ENCODE results near the gene ANGPTL4.

ANGPTL4 gene

GRCh38 chr19:8357007-8357521, 6.9 kb upstream of the ANGPTL4 start:
- Histone ChIP-seq H3K27me3 (ENCODE audit: insufficient read depth, insufficient read length) (peaks cover 5% of the 10 kb centered on the region), H3K4me1 (ENCODE audit: insufficient read depth, insufficient read length) (peaks cover 2% of the 10 kb centered on the region), H3K9me3 (ENCODE audit: insufficient read depth, low read length) (no peaks in the 10 kb centered on the region), H3K36me3 (ENCODE audit: insufficient read depth, insufficient read length, low read length) (no peaks in the 10 kb centered on the region), H3K9ac (ENCODE audit: insufficient read length, low read depth) (no peak overlapping the region), H3K4me3 (ENCODE audit: insufficient read length, low read depth) (no peak overlapping the region)
- no peak for TF ChIP-seq SUZ12 (IDR thresholded peaks at IDR 0.05; ENCODE audit: extremely low read depth, insufficient read depth, insufficient read length)
- TF ChIP-seq YY1 (IDR thresholded peaks at IDR 0.05; ENCODE audit: insufficient read depth, insufficient read length) = no peak
- TF ChIP-seq ZNF274 (IDR thresholded peaks at IDR 0.05; ENCODE audit: low read depth, low read length) = no peak
- no peak for DNase-seq (ENCODE audit: low read depth, low spot score)

GRCh38 chr19:8358948-8359347, 5.0 kb upstream of the ANGPTL4 start:
- peaks cover 2% of the 10 kb centered on the region for H3K4me1 ChIP-seq (ENCODE audit: insufficient read depth, insufficient read length)
- no peaks in the 10 kb centered on the region for H3K9me3 ChIP-seq (ENCODE audit: insufficient read depth, low read length)
- no peak overlapping the region for H3K4me3 ChIP-seq (ENCODE audit: insufficient read length, low read depth)
- no peak for TF ChIP-seq SUZ12 (IDR thresholded peaks at IDR 0.05; ENCODE audit: extremely low read depth, insufficient read depth, insufficient read length)
- TF ChIP-seq YY1 (IDR thresholded peaks at IDR 0.05; ENCODE audit: insufficient read depth, insufficient read length) = no peak
- no peak for TF ChIP-seq ZNF274 (IDR thresholded peaks at IDR 0.05; ENCODE audit: low read depth, low read length)
- H3K9ac ChIP-seq (ENCODE audit: insufficient read length, low read depth) = no peak overlapping the region
- H3K27me3 ChIP-seq (ENCODE audit: insufficient read depth, insufficient read length) = peaks cover 18% of the 10 kb centered on the region
- DNase-seq (ENCODE audit: low read depth, low spot score) = no peak
- no peaks in the 10 kb centered on the region for H3K36me3 ChIP-seq (ENCODE audit: insufficient read depth, insufficient read length, low read length)

GRCh38 chr19:8360196-8360595, 3.8 kb upstream of the ANGPTL4 start:
- no peak overlapping the region for H3K9ac ChIP-seq (ENCODE audit: insufficient read length, low read depth)
- no peak overlapping the region for H3K4me3 ChIP-seq (ENCODE audit: insufficient read length, low read depth)
- peaks cover 2% of the 10 kb centered on the region for H3K4me1 ChIP-seq (ENCODE audit: insufficient read depth, insufficient read length)

GRCh38 chr19:8361921-8362793, 1.8 kb upstream of the ANGPTL4 start:
- H3K9ac ChIP-seq (ENCODE audit: insufficient read length, low read depth) = no peak overlapping the region

More at GRCh38 chr19:8360196-8360595, 3.8 kb upstream of the ANGPTL4 start:
- H3K9me3 ChIP-seq (ENCODE audit: insufficient read depth, low read length) = no peaks in the 10 kb centered on the region
- no peak for DNase-seq (ENCODE audit: low read depth, low spot score)
- peaks cover 30% of the 10 kb centered on the region for H3K27me3 ChIP-seq (ENCODE audit: insufficient read depth, insufficient read length)
- TF ChIP-seq YY1 (IDR thresholded peaks at IDR 0.05; ENCODE audit: insufficient read depth, insufficient read length) (no peak), SUZ12 (IDR thresholded peaks at IDR 0.05; ENCODE audit: extremely low read depth, insufficient read depth, insufficient read length) (no peak), ZNF274 (IDR thresholded peaks at IDR 0.05; ENCODE audit: low read depth, low read length) (no peak)
- H3K36me3 ChIP-seq (ENCODE audit: insufficient read depth, insufficient read length, low read length) = no peaks in the 10 kb centered on the region

GRCh38 chr19:8366121-8366581, 2.2 kb downstream of the ANGPTL4 start:
- no peak for TF ChIP-seq ZNF274 (IDR thresholded peaks at IDR 0.05; ENCODE audit: low read depth, low read length)
- H3K36me3 ChIP-seq (ENCODE audit: insufficient read depth, insufficient read length, low read length) = no peaks in the 10 kb centered on the region
- no peak overlapping the region for H3K4me3 ChIP-seq (ENCODE audit: insufficient read length, low read depth)
- peaks cover 52% of the 10 kb centered on the region for H3K27me3 ChIP-seq (ENCODE audit: insufficient read depth, insufficient read length)
- H3K9ac ChIP-seq (ENCODE audit: insufficient read length, low read depth) = no peak overlapping the region
- peaks cover 15% of the 10 kb centered on the region for H3K4me1 ChIP-seq (ENCODE audit: insufficient read depth, insufficient read length)
- DNase-seq (ENCODE audit: low read depth, low spot score) = no peak
- no peaks in the 10 kb centered on the region for H3K9me3 ChIP-seq (ENCODE audit: insufficient read depth, low read length)

More at GRCh38 chr19:8361921-8362793, 1.8 kb upstream of the ANGPTL4 start:
- Histone ChIP-seq H3K9me3 (ENCODE audit: insufficient read depth, low read length) (no peaks in the 10 kb centered on the region), H3K27me3 (ENCODE audit: insufficient read depth, insufficient read length) (peaks cover 49% of the 10 kb centered on the region), H3K4me1 (ENCODE audit: insufficient read depth, insufficient read length) (peaks cover 4% of the 10 kb centered on the region), H3K4me3 (ENCODE audit: insufficient read length, low read depth) (no peak overlapping the region), H3K36me3 (ENCODE audit: insufficient read depth, insufficient read length, low read length) (no peaks in the 10 kb centered on the region)
- TF ChIP-seq ZNF274 (IDR thresholded peaks at IDR 0.05; ENCODE audit: low read depth, low read length) (no peak), SUZ12 (IDR thresholded peaks at IDR 0.05; ENCODE audit: extremely low read depth, insufficient read depth, insufficient read length) (no peak), YY1 (IDR thresholded peaks at IDR 0.05; ENCODE audit: insufficient read depth, insufficient read length) (no peak)
- DNase-seq (ENCODE audit: low read depth, low spot score) = no peak

- Histone ChIP-seq H3K4me3 (ENCODE audit: insufficient read length, low read depth) (peak overlapping the region; percentile 19), H3K36me3 (ENCODE audit: insufficient read depth, insufficient read length, low read length) (no peaks in the 10 kb centered on the region), H3K4me1 (ENCODE audit: insufficient read depth, insufficient read length) (peaks cover 18% of the 10 kb centered on the region)
Observed at GRCh38 chr19:8366961-8367326, 3.0 kb downstream of the ANGPTL4 start.

GRCh38 chr19:8367327-8368001, 3.5 kb downstream of the ANGPTL4 start:
- peak overlapping the region; percentile 33 for H3K9ac ChIP-seq (ENCODE audit: insufficient read length, low read depth)

More at GRCh38 chr19:8366961-8367326, 3.0 kb downstream of the ANGPTL4 start:
- H3K27me3 ChIP-seq (ENCODE audit: insufficient read depth, insufficient read length) = peaks cover 49% of the 10 kb centered on the region
- H3K9me3 ChIP-seq (ENCODE audit: insufficient read depth, low read length) = no peaks in the 10 kb centered on the region
- no peak for DNase-seq (ENCODE audit: low read depth, low spot score)
- TF ChIP-seq SUZ12 (IDR thresholded peaks at IDR 0.05; ENCODE audit: extremely low read depth, insufficient read depth, insufficient read length) = no peak
- no peak for TF ChIP-seq YY1 (IDR thresholded peaks at IDR 0.05; ENCODE audit: insufficient read depth, insufficient read length)
- TF ChIP-seq ZNF274 (IDR thresholded peaks at IDR 0.05; ENCODE audit: low read depth, low read length) = no peak
- peak overlapping the region; percentile 33 for H3K9ac ChIP-seq (ENCODE audit: insufficient read length, low read depth)

More at GRCh38 chr19:8367327-8368001, 3.5 kb downstream of the ANGPTL4 start:
- no peaks in the 10 kb centered on the region for H3K36me3 ChIP-seq (ENCODE audit: insufficient read depth, insufficient read length, low read length)
- no peak for DNase-seq (ENCODE audit: low read depth, low spot score)
- H3K4me1 ChIP-seq (ENCODE audit: insufficient read depth, insufficient read length) = peaks cover 18% of the 10 kb centered on the region
- H3K9me3 ChIP-seq (ENCODE audit: insufficient read depth, low read length) = no peaks in the 10 kb centered on the region
- H3K27me3 ChIP-seq (ENCODE audit: insufficient read depth, insufficient read length) = peaks cover 44% of the 10 kb centered on the region
- TF ChIP-seq YY1 (IDR thresholded peaks at IDR 0.05; ENCODE audit: insufficient read depth, insufficient read length) (no peak), SUZ12 (IDR thresholded peaks at IDR 0.05; ENCODE audit: extremely low read depth, insufficient read depth, insufficient read length) (no peak), ZNF274 (IDR thresholded peaks at IDR 0.05; ENCODE audit: low read depth, low read length) (no peak)
- peak overlapping the region; percentile 19 for H3K4me3 ChIP-seq (ENCODE audit: insufficient read length, low read depth)
